Natural killer cell (primary cell): ENCODE results near the gene PTK7. TPM values are rescaled to one million over a fixed set of nuclear protein-coding genes. Genes with fewer than 3 reads are reported as not detected.

Source experiments
- ATAC-seq, 3 donors: fragments of 150-1000 bp in 2 of 3; fragments of 200-7000 bp in 1 of 3; cut with Tn5 transposase; 1 replicate in 1 of 3; 2 replicates in 2 of 3; pipeline ENCODE4 v1.10.0; 2021; ENCODE audit warnings: mild to moderate bottlenecking in 2 of 3, moderate library complexity in 2 of 3
- DNase-seq, 2 donors: peaks; one replicate each; pipeline versions ENCODE4 v3.0.0 to v3.0.0-alpha.2; 2013 to 2021; ENCODE audit warnings: mixed read lengths in 1 of 2
- H3K27ac ChIP-seq: one replicate; pipeline ENCODE4 v1.5.1; 2013; ENCODE audit warnings: mild to moderate bottlenecking, low read length
- H3K27me3 ChIP-seq: one replicate; pipeline ENCODE4 v1.6.1; 2013; ENCODE audit warnings: low read length; ENCODE audit not compliant: control insufficient read depth, insufficient read depth
- H3K36me3 ChIP-seq: one replicate; pipeline ENCODE4 v1.6.1; 2013; ENCODE audit warnings: low read length; ENCODE audit not compliant: control insufficient read depth, insufficient read depth
- H3K4me1 ChIP-seq: one replicate; pipeline ENCODE4 v1.6.1; 2013; ENCODE audit warnings: low read length; ENCODE audit not compliant: control insufficient read depth, insufficient read depth
- H3K4me3 ChIP-seq: one replicate; pipeline ENCODE4 v1.5.1; 2013; ENCODE audit warnings: low read length
- H3K9me3 ChIP-seq: one replicate; pipeline ENCODE4 v1.6.1; 2013; ENCODE audit warnings: low read length; ENCODE audit not compliant: control insufficient read depth, insufficient read depth
- H3K27ac Mint-ChIP-seq, 2 donors: one replicate each; pipeline ENCODE4 v1.8.0; 2022; ENCODE audit warnings: mild to moderate bottlenecking in 2 of 2, mixed read lengths in 2 of 2, moderate library complexity in 1 of 2
- H3K27me3 Mint-ChIP-seq, 2 donors: one replicate each; pipeline ENCODE4 v1.8.0; 2022; ENCODE audit warnings: low read depth in 2 of 2, mixed read lengths in 2 of 2
- H3K36me3 Mint-ChIP-seq: one replicate; pipeline ENCODE4 v1.8.0; 2022; ENCODE audit warnings: mixed read lengths
- H3K4me1 Mint-ChIP-seq, 2 donors: one replicate each; pipeline ENCODE4 v1.8.0; 2022; ENCODE audit warnings: mixed read lengths in 2 of 2
- H3K4me3 Mint-ChIP-seq: one replicate; pipeline ENCODE4 v1.8.0; 2022; ENCODE audit warnings: mild to moderate bottlenecking, moderate library complexity, mixed read lengths
- H3K9me3 Mint-ChIP-seq, 2 donors: one replicate each; pipeline ENCODE4 v1.8.0; 2022; ENCODE audit warnings: mixed read lengths in 2 of 2
- CTCF ChIP-seq: fragments of 200-600 bp; IDR thresholded peaks from one replicate; pipeline ENCODE4 v1.8.0; 2022; ENCODE audit warnings: antibody characterized with exemption
- WGBS: methylation state at CpG from one replicate; pipeline ENCODE4 v1.1.7; 2013; ENCODE audit warnings: missing lambda C conversion rate; ENCODE audit not compliant: insufficient coverage; 5-methylcytosine and 5-hydroxymethylcytosine counted together
- intact Hi-C: fragments of 100-400 bp; cut with micrococcal nuclease; formaldehyde crosslinking; loops from one replicate; pipeline ENCODE4 v1.14.2; 2022
- total RNA-seq, 4 donors: library from RNA; stranded (reverse); fragments of 120-200 nt in 1 of 4; gene quantifications; one replicate each; pipeline versions ENCODE4 v1.2.3 to v1.2.4, GENCODE V29; 2013 to 2022

Gene PTK7
- total RNA-seq, 3 donors from 2014 or later (not counting 1 experiment from before 2014, with no cell fraction given) = 1.7 to 5.6 (median 2.8) TPM

- Mint-ChIP-seq H3K4me3 (no peak overlapping the region), H3K36me3 (no peaks in the 10 kb centered on the region), H3K27me3 (no peaks in the 10 kb centered on the region), H3K9me3 (no peaks in the 10 kb centered on the region), H3K27ac (no peak overlapping the region), H3K4me1 (peaks cover 0 to 8% of the 10 kb centered on the region in 2 donors)
- H3K4me3 ChIP-seq = no peak overlapping the region
- ATAC-seq (no peak), DNase-seq (no peak)
- intact Hi-C loops = no loop called here
- WGBS = 96% methylated on average over 8 of the region's 10 CpGs
- no peak for TF ChIP-seq CTCF
- no peaks in the 10 kb centered on the region for H3K27me3 ChIP-seq
- H3K36me3 ChIP-seq = no peaks in the 10 kb centered on the region
- H3K9me3 ChIP-seq = no peaks in the 10 kb centered on the region
- no peak overlapping the region for H3K27ac ChIP-seq
- H3K4me1 ChIP-seq = no peaks in the 10 kb centered on the region
Measured at GRCh38 chr6:43091436-43091991, 15.4 kb downstream of the PTK7 start.

GRCh38 chr6:43092635-43093034 is 16.5 kb downstream of the PTK7 start:
- Mint-ChIP-seq H3K27ac (no peak overlapping the region), H3K9me3 (no peaks in the 10 kb centered on the region), H3K36me3 (no peaks in the 10 kb centered on the region), H3K4me3 (no peak overlapping the region), H3K4me1 (peaks cover 0 to 8% of the 10 kb centered on the region in 2 donors), H3K27me3 (no peaks in the 10 kb centered on the region)
- H3K36me3 ChIP-seq = no peaks in the 10 kb centered on the region
- no peak overlapping the region for H3K4me3 ChIP-seq
- no peak for DNase-seq
- H3K27ac ChIP-seq = no peak overlapping the region
- intact Hi-C loops = no loop called here
- TF ChIP-seq CTCF = no peak
- peak in 1 of 3 donors; percentile 80 for ATAC-seq
- H3K27me3 ChIP-seq = no peaks in the 10 kb centered on the region
- no peaks in the 10 kb centered on the region for H3K4me1 ChIP-seq
- no peaks in the 10 kb centered on the region for H3K9me3 ChIP-seq

GRCh38 chr6:43093436-43094289 is 17.5 kb downstream of the PTK7 start:
- Histone ChIP-seq H3K9me3 (no peaks in the 10 kb centered on the region), H3K36me3 (no peaks in the 10 kb centered on the region), H3K4me3 (peak overlapping the region; percentile 8), H3K27ac (no peak overlapping the region), H3K27me3 (no peaks in the 10 kb centered on the region), H3K4me1 (no peaks in the 10 kb centered on the region)
- TF ChIP-seq CTCF = no peak
- Mint-ChIP-seq H3K9me3 (no peaks in the 10 kb centered on the region), H3K4me3 (no peak overlapping the region), H3K36me3 (no peaks in the 10 kb centered on the region), H3K27ac (no peak overlapping the region), H3K27me3 (no peaks in the 10 kb centered on the region), H3K4me1 (peaks cover 0 to 8% of the 10 kb centered on the region in 2 donors)
- 80% methylated on average over 9 of the region's 9 CpGs for WGBS
- ATAC-seq (peak in 2 of 3 donors; percentile 57 to 65), DNase-seq (no peak)
- intact Hi-C loops = no loop called here
